Adipose tissue (tissue), 3 donors: ENCODE data around the gene UNC80. TPM values are rescaled to one million over a fixed set of nuclear protein-coding genes. Genes with fewer than 3 reads are reported as not detected.
"Not testable (repeated sequence)": the region's sequence is repeated elsewhere in the genome, so short reads cannot be mapped to it uniquely, and the experiment has no call there.

ENCODE experiments used
- H3K27ac ChIP-seq: one replicate; pipeline ENCODE4 v1.5.1; 2013; ENCODE audit warnings: low read depth, low read length
- WGBS, 3 donors: extraction: QIAGEN DNeasy Blood & Tissue Kit; methylation state at CpG; one replicate each; pipeline ENCODE4 v1.1.7; 2013; 5-methylcytosine and 5-hydroxymethylcytosine counted together
- polyA plus RNA-seq, 3 donors: library from polyadenylated mRNA; stranded (reverse); fragments of 200-250 nt; gene quantifications; one replicate each; pipeline ENCODE4 v1.2.3, GENCODE V29; 2013
- donor health status: healthy with polysubstance abuse.
- donor health status: Bipolar disorder and iron deficiency.
- donor health status: healthy.

Gene UNC80
- polyA plus RNA-seq, 3 donors, result 0.01 to 0.41 TPM; not detected in 1

- H3K27ac ChIP-seq, result no peak overlapping the region
- WGBS, 3 donors, result 81 to 89% (median 88%) methylated on average over 3 of the region's 3 CpGs
Observed at GRCh38 chr2:209791151-209791550, 19.5 kb downstream of the UNC80 start.

GRCh38 chr2:209795425-209795824, 23.8 kb downstream of the UNC80 start:
- WGBS, 3 donors, result 87 to 92% (median 91%) methylated on average over 4 of the region's 4 CpGs
- not testable (repeated sequence) for H3K27ac ChIP-seq

GRCh38 chr2:209805351-209805750, 33.7 kb downstream of the UNC80 start:
- 60 to 76% (median 62%) methylated on average over 1 of the region's 1 CpG for WGBS, 3 donors
- H3K27ac ChIP-seq, result no peak overlapping the region

GRCh38 chr2:209806318-209806717, 34.7 kb downstream of the UNC80 start:
- 59 to 63% (median 61%) methylated on average over 3 of the region's 3 CpGs for WGBS, 3 donors

GRCh38 chr2:209808521-209808920, 36.9 kb downstream of the UNC80 start:
- no peak overlapping the region for H3K27ac ChIP-seq
- WGBS, 3 donors, result 96 to 97% (median 97%) methylated on average over 22 to 24 of the region's 24 CpGs

More at GRCh38 chr2:209806318-209806717, 34.7 kb downstream of the UNC80 start:
- H3K27ac ChIP-seq, result no peak overlapping the region

GRCh38 chr2:209809256-209809655, 37.6 kb downstream of the UNC80 start:
- no peak overlapping the region for H3K27ac ChIP-seq
- 96 to 97% (median 96%) methylated on average over 20 of the region's 20 CpGs for WGBS, 3 donors

- WGBS, 3 donors, result 55 to 62% (median 58%) methylated on average over 8 of the region's 8 CpGs
- no peak overlapping the region for H3K27ac ChIP-seq
Observed at GRCh38 chr2:209817844-209818271, 46.2 kb downstream of the UNC80 start.

GRCh38 chr2:209818939-209819338, 47.3 kb downstream of the UNC80 start:
- 95 to 98% (median 95%) methylated on average over 7 of the region's 7 CpGs for WGBS, 3 donors
- no peak overlapping the region for H3K27ac ChIP-seq

GRCh38 chr2:209821806-209822205, 50.2 kb downstream of the UNC80 start:
- H3K27ac ChIP-seq, result no peak overlapping the region
- 72 to 85% (median 72%) methylated on average over 4 of the region's 4 CpGs for WGBS, 3 donors

- 90 to 92% (median 92%) methylated on average over 3 of the region's 3 CpGs for WGBS, 3 donors
- no peak overlapping the region for H3K27ac ChIP-seq
Observed at GRCh38 chr2:209823484-209823883, 51.9 kb downstream of the UNC80 start.

- WGBS, 3 donors, result 76 to 92% (median 79%) methylated on average over 1 of the region's 1 CpG
- H3K27ac ChIP-seq, result no peak overlapping the region
Observed at GRCh38 chr2:209824391-209824790, 52.8 kb downstream of the UNC80 start.

- no peak overlapping the region for H3K27ac ChIP-seq
- 80 to 90% (median 87%) methylated on average over 4 of the region's 4 CpGs for WGBS, 3 donors
Observed at GRCh38 chr2:209830722-209831465, 59.3 kb downstream of the UNC80 start.

GRCh38 chr2:209834767-209835166, 63.1 kb downstream of the UNC80 start:
- WGBS, 3 donors, result 67 to 79% (median 71%) methylated on average over 5 of the region's 5 CpGs
- H3K27ac ChIP-seq, result no peak overlapping the region

- 18 to 67% (median 58%) methylated on average over 3 of the region's 3 CpGs for WGBS, 3 donors
- no peak overlapping the region for H3K27ac ChIP-seq
Observed at GRCh38 chr2:209840434-209840833, 68.8 kb downstream of the UNC80 start.

GRCh38 chr2:209845666-209846065, 74.0 kb downstream of the UNC80 start:
- H3K27ac ChIP-seq, result no peak overlapping the region
- WGBS, 3 donors, result 77 to 95% (median 83%) methylated on average over 2 of the region's 2 CpGs

GRCh38 chr2:209864716-209865295, 93.2 kb downstream of the UNC80 start:
- no peak overlapping the region for H3K27ac ChIP-seq
- 56 to 75% (median 70%) methylated on average over 18 of the region's 18 CpGs for WGBS, 3 donors

GRCh38 chr2:209868271-209868994, 96.8 kb downstream of the UNC80 start:
- H3K27ac ChIP-seq, result no peak overlapping the region
- WGBS, 3 donors, result 86 to 93% (median 90%) methylated on average over 6 of the region's 6 CpGs

- 38 to 64% (median 41%) methylated on average over 2 of the region's 2 CpGs for WGBS, 3 donors
Observed at GRCh38 chr2:209870067-209870466, 98.4 kb downstream of the UNC80 start.

GRCh38 chr2:209872675-209873074, 101.0 kb downstream of the UNC80 start:
- no peak overlapping the region for H3K27ac ChIP-seq
- 36 to 85% (median 57%) methylated on average over 9 of the region's 9 CpGs for WGBS, 3 donors

More at GRCh38 chr2:209870067-209870466, 98.4 kb downstream of the UNC80 start:
- no peak overlapping the region for H3K27ac ChIP-seq
